VCaP (cell line): ENCODE measurements around the gene EPHB1.

Source experiments
- H3K27ac ChIP-seq: fragments of 450-650 bp; 2 replicates; pipeline ENCODE4 v1.5.1; 2017
- TF ChIP-seq, protein P1 (sequence below): fragments of 450-650 bp; conservative IDR thresholded peaks from 2 replicates; pipeline ENCODE4 v1.5.1; 2017; ENCODE audit warnings: mild to moderate bottlenecking, moderate library complexity

Gene EPHB1

DNA sequence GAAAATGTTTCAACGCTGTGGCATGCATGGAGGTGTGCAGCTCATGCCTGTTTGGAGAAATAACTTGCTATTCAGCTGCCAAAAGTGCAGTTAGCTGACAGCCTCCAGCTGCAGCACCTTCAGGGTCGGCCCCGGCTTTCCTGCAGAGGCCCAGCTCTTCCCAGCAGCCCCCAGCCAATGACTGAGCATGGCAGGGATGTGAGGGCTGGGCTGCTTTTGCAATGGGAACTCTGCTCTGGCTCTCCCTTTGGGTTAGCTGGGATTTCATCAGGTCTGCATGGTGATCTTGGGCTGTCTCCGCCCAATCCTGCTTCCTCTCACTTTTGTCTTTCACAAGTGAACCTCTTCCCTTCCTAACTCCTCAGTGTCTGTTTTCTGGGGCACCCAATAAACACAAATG is 396.6 kb downstream of the EPHB1 start:
- H3K27ac ChIP-seq: no peak overlapping the region
- TF ChIP-seq, protein P1, sequence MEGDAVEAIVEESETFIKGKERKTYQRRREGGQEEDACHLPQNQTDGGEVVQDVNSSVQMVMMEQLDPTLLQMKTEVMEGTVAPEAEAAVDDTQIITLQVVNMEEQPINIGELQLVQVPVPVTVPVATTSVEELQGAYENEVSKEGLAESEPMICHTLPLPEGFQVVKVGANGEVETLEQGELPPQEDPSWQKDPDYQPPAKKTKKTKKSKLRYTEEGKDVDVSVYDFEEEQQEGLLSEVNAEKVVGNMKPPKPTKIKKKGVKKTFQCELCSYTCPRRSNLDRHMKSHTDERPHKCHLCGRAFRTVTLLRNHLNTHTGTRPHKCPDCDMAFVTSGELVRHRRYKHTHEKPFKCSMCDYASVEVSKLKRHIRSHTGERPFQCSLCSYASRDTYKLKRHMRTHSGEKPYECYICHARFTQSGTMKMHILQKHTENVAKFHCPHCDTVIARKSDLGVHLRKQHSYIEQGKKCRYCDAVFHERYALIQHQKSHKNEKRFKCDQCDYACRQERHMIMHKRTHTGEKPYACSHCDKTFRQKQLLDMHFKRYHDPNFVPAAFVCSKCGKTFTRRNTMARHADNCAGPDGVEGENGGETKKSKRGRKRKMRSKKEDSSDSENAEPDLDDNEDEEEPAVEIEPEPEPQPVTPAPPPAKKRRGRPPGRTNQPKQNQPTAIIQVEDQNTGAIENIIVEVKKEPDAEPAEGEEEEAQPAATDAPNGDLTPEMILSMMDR: no peak

DNA sequence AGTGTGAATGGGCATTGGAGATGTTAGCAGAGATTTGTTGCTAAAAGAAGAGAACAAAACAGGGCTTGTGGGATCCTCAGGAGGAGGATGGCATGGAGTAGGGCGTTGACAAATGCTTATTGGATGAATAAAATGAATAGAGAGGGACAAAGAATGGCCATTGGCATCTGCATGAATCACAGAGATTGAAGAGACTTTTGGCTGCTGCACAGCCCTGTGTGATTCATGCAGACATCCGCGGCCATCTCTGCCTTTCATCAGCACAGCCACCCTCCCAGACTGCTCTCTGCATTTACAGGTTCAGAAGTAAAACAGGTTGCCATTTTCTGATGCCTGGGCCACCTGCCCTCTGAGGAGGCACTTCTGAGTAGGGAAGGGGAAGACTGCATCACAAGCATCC is 397.9 kb downstream of the EPHB1 start:
- TF ChIP-seq, protein P1: no peak
- no peak overlapping the region for H3K27ac ChIP-seq

DNA sequence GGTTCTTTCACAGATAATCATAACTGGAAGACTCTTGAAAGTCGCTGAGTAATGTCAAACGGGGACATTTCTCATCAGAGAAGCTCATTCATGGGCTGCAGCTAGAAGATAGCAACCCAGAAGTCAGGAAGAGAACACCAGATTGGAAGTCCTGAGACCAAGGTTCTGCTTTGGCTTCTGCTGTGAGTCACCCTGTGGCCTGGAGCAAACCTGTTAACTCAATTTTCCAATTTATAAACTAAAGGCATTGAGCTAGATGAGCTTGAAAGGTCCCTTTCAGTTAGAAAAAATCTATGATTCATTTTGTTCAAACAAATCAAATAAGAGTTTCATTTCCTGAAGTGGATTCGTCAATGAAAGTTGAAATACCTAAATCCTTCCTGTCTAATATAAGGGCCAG is 402.2 kb downstream of the EPHB1 start:
- TF ChIP-seq, protein P1: no peak
- no peak overlapping the region for H3K27ac ChIP-seq

DNA sequence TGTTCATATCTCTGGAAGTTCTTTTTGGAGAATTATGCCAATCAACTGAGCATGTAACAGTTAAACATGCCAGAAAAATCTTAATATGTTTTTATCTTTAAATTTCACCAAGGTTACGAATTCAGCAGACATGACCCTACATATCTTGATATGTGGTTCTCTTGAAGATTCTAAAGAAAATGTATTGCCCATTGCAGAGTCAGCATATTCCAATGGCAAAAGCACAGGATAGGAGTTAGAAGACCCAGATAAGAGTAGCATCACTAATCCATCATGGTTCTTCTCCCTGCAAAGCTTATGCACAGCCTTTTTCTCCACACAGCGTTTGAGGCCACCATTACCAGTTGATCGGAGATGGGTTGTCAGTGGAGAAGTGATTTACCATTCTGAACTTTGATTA is 402.8 kb downstream of the EPHB1 start:
- TF ChIP-seq, protein P1: no peak
- no peak overlapping the region for H3K27ac ChIP-seq

DNA sequence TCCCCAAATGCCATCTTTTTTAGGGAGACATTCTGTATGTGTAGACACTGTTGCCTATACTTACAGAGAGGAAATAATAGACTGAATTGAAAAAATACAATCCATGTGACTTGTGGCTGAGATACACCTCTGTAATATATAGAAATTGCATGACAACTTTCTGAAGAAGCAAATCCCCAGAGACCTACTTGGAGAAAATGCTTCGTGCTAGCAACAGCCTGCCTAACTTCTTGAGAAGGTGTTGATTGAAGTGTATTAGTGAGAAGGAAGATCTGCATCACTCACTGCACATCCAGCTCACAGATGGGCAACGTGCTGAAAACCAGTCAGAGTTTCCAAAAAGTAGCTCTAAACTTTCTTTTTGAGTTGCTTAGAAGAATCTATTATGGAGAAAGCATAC is 404.1 kb downstream of the EPHB1 start:
- TF ChIP-seq, protein P1: no peak

DNA sequence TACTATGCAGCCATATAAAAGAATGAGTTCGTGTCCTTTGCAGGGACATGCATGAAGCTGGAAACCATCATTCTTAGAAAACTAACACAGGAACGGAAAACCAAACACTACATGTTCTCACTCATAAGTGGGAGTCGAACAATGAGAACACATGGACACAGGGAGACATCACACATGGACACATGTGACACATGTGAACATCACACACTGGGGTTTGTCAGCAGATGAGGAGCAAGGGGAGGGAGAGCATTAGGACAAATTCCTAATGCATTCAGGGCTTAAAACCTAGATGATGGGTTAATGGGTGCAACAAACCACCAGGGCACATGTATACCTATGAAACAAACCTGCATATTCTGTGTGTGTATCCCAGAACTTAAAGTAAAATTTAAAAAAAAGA is 408.0 kb downstream of the EPHB1 start:
- TF ChIP-seq, protein P1: no peak
- H3K27ac ChIP-seq: no peak overlapping the region

More for the DNA sequence above, 404.1 kb downstream of the EPHB1 start:
- no peak overlapping the region for H3K27ac ChIP-seq

GRCh38 chr3:135213213-135213612 is 418.2 kb downstream of the EPHB1 start:
- TF ChIP-seq, protein P1: no peak
- no peak overlapping the region for H3K27ac ChIP-seq

DNA sequence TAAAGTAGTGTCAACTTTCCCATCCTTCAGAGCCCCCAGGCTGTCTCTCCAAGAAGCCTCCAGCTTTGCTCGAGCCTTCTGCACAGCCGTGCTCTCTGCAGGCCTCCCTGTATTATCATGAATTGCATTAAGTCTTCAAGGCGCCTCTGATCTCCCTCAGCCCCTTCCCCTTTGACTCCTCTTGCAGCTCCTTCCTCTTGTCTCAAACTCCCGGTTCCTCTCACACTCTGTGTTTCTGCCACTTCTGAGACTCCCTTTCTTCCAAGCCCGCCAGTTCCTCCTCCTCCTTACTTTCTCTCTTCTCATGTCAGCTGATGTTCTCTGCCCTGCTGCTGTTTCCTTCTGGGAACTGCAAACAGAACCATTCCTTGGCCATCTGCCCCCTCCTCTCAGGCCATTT is 418.8 kb downstream of the EPHB1 start:
- H3K27ac ChIP-seq: no peak overlapping the region
- TF ChIP-seq, protein P1: no peak
